Endometrial microvascular endothelial cells (primary cell): ENCODE data around the gene AIDA. TPM values are rescaled to one million over a fixed set of nuclear protein-coding genes. Genes with fewer than 3 reads are reported as not detected.

ENCODE experiments used
- in situ Hi-C: cut with HindIII; loops from 2 replicates; pipeline ENCODE4 v1.10.0; 2017; ENCODE audit warnings: low sequenced_read_pairs, low pct_unique_long_range_greater_than_20kb; ENCODE audit errors: inconsistent ontology term
- total RNA-seq: library from RNA; depleted of rRNA; stranded (reverse); fragments of >200 nt; gene quantifications from one replicate; pipeline ENCODE4 v1.2.3, GENCODE V29; 2015; ENCODE audit errors: inconsistent ontology term

AIDA gene
- total RNA-seq, 1 donor from 2014 or later: 75.1 TPM

DNA sequence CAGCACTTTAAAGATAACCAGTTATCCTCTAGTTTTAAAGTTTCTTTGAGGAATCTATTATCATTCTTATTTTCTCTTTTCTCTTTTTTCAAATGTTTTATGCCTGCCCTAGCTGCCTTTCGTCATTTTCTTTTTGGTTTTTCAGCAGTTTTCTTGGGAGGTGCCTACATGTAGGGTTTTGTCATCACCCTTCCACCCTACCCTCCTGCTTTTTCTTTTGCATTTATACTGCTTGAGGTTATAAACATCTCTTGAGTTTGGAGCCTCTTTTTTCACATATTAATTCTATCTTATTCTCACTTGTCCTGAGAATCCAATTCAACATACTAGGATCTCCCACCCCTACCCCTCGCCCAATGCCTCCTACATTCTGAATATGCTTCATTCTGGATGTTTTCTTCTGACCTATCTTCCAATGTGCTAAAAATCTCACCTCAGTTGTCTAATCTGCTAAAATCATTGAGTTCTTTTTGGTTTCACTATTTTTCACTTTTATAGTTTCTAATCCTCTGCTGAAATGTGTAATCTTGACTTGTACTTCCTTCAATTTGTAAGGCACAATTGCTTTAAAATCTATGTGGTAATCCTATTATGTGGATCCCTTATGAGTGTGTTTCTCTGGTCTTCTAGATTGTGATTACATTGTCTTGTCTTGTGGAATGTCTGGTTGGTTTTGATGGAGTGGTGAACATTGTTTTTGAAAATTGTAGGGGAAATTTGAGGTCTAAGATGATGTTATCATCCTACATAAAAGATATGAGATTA, 55.7 kb downstream of the AIDA start:
- in situ Hi-C loops: no loop called here

DNA sequence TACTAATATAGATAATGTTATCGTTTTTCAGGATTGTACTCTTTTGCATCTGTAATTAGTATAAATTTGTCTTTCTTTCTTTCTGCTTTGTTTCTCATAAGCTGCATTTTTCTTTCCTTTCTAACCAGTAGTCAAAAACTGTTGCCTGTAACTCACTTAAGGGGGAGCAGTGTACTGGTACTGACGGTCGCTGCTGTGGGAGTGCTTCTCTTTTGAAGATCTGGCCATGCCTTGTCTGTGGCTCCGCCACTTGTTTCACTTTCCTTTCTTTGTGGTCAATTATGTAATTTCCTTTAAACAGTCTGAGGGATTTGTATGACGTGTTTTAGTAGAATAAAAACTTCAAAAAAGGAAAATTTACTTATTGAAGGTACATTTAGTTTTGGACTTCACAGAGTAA, 57.4 kb downstream of the AIDA start:
- in situ Hi-C loops: no loop called here

GRCh38 chr1:222653178-222653827, 59.0 kb downstream of the AIDA start:
- in situ Hi-C loops: no loop called here

GRCh38 chr1:222652676-222653075, 59.6 kb downstream of the AIDA start:
- in situ Hi-C loops: no loop called here

DNA sequence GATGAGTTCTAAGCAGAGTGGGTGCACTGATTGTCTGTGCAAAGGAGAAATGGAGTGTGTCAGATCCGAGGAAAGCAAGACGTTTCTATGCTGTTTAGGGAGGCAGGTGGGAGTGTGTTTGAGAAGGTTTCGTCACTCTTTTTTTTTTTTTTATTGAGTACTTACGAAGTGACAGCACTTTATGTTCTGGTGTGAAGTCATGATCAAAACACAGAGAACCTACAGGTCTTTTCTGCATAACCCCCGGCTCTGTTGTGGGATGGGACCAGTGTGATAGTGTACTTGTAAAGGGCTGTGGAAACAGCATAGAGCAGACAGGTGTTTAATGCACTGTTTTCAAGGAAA, 67.7 kb downstream of the AIDA start:
- in situ Hi-C loops: no loop called here

DNA sequence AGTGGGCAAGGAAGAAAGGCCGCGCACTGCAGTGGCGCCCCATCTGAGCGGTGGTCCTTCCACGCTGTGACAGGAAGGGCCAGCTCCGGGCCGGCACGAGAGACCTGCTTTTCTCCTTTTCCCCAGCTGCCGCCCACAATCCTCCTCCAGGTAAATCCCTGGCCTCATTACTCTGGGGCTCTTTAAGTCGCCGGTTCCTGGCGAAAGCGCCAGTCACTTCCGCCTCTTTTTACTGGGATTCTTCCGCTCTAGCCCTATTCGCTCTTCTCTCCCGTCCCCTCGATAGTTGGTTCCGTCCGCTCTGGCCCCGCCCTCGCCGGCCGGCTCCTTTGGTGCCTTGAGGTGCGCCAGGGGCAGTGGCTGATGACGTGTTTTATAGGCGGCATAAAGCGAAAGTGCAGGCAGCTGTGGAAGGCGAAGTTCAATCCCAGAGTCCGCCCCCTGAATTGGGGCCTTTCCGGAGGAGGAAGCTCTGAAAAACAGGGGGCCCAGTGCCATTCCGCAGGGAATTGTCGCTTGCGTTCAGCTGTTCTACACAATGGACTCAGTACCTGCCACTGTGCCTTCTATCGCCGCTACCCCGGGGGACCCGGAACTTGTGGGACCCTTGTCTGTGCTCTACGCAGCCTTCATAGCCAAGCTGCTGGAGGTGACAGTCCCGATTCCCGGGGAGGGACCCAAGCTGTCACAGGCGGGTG, 68.2 kb downstream of the AIDA start:
- in situ Hi-C loops: no loop called here

DNA sequence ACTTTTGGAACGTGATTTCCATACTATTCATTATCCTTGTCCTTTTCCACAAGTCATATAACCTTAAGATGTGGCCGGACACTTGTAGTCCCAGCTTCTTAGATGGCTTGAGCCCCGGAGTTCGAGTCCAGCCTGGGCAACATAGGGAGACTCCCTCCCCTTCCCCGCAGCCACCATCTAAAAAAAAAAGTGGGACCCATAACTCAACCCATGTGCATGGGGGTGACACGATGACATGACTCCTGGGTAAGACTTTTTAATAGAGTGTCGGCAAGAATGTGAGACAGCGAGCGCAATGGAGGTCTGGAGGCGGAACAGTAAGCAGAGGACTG, 68.7 kb downstream of the AIDA start:
- in situ Hi-C loops: no loop called here

DNA sequence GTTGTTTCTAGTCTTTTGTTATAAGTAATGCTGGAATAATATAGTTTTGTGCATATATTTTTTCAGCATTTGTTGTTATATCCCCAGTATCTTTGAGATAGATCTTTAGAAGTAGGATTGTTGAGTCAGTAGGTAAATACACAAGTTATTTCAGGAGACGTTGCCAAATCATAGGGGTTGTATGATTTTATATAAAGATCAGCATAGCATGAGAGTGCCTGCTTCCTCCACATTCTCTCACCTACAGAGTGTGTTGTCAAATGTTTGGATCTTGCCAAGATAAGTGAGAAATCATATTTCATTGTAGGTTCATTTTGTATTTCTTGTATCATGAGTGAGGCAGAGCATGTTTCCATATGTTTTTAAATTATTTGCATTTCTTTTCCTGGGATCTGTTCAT, 69.8 kb downstream of the AIDA start:
- in situ Hi-C loops: no loop called here

DNA sequence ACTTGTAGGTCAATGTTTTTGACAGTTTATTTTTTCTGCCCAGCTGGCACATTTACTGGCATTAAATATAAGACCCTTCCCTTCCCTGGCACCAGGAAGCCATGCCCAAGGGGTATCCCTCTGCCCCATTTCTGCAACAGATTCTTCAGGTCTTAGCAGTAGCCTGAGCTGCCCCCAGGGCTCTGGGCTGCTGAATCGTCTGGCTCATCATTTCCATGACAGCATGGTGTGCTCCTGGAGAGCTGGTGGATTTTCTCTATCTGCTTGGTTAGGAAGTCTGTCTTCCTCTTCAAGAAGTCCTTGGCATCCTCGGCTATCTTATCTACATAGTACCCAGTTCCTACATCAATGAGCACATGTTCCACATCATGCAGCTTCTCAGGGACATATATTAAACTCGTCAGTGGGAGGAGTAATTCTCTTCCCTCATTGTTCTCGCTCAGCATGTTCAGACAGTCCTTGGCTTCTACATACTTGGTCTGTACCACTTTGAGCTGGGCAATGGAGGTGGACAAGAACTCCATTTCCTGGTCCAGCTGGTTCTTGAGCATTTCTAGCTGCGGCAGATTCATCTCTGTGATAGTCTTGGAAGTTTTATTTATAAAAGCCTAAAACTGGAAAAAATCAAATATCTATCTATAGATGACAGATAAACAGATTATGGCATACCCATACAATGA, 70.9 kb downstream of the AIDA start:
- in situ Hi-C loops: no loop called here

DNA sequence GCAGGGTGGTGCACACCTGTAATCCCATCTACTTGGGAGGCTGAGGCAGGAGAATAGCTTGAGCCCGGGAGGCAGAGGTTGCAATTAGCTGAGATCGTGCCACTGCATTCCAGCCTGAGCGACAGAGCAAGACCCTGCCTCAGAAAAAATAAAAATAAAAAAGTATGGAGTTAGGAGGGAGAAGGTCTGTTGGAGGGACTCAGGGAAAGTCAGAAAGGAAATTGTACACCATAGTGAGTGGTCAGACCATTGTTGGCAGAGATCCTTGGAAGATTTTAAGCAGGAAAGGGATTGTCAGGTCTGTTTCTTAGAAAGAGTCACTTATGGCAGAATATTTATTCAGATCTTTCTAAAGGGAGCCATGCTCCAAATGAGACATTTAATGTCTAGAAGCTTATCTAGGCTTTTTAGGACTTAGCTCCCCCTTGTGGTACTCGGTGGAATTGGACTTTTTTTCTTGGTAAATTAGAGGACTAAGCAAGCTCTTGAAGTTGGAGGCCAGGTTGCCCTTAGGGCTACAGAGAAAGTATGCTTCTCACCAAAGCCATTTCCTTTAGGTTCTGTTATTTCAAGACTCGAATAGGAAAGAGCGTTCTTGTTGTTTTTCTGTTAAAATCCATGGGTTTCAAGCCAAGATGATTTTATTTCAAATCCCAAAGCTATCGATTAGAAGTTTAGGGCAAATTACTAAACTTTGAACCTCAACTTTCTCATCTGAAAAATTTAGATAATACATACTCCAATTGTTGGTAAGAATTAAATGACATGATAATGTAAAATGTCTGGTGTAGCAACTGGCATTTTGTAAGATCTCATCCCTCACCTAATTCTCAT, 77.9 kb downstream of the AIDA start:
- in situ Hi-C loops: no loop called here

- in situ Hi-C loops: no loop called here
Measured at GRCh38 chr1:222632749-222633148, 79.5 kb downstream of the AIDA start.

DNA sequence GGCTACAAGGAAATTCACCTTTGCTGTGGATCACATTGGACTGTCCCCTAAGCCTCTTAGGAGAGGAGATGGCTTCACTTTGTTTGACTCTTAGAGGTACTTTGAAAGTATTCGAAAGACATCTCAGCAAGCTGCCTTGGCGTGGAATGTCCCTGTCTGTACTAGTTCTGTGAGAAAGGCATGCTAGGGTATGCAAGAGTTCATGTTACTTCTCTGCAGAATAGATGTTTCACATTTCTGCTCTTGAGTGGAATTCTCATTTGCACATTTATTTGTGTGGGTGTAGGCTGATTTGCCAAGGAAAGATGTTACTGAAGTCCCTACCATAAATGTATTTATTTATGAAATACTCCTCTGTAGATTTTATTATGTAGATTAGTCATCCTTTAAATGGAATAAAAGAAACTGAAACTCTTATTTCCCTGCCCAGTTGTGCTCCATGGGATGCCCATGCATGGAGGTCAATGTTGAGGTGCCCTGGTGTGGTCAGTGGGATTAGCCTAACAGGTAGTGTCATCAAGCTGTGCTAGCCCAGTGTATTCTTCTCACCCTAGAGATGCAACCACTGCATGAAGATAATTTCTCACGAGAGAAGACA, 80.6 kb downstream of the AIDA start:
- in situ Hi-C loops: no loop called here

DNA sequence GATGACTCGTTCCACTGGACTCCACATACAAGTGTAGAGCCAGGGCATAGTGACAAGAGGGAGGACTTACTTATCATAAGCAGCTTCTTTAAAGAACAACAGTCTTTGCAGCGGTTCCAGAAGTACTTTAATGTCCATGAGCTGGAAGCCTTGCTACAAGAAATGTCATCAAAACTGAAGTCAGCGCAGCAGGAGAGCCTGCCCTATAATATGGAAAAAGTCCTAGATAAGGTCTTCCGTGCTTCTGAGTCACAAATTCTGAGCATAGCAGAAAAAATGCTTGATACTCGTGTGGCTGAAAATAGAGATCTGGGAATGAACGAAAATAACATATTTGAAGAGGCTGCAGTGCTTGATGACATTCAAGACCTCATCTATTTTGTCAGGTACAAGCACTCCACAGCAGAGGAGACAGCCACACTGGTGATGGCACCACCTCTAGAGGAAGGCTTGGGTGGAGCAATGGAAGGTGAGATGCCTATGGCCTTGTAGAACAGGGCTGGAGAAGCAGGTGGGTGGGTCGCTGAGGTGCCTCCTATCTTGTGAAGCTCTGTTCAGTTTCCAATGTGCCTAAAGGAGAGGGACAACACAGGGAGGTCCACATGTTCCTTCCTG, 82.3 kb downstream of the AIDA start:
- in situ Hi-C loops: no loop called here

DNA sequence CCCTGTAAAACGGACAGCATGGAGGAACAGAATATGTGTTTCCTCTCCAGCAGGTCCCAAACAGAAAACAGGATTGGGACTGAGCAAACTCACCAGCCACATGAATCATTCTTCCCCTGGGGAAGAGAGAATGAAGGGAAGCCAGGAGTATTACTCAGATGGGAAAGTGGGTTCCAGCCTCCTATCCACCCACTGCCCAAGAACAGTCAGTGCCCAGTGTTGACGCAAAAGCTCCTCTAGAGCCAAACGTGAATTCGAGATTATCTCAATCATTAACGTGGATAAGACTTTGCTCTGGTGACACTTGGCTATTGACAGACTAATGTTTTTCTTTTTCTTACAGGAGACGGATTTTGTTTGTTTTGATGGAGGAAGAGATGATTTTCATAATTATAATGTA, 85.1 kb downstream of the AIDA start:
- in situ Hi-C loops: no loop called here

- in situ Hi-C loops: no loop called here
Measured at GRCh38 chr1:222624214-222624613, 88.1 kb downstream of the AIDA start.

- in situ Hi-C loops: no loop called here
Measured at GRCh38 chr1:222623458-222623857, 88.8 kb downstream of the AIDA start.

DNA sequence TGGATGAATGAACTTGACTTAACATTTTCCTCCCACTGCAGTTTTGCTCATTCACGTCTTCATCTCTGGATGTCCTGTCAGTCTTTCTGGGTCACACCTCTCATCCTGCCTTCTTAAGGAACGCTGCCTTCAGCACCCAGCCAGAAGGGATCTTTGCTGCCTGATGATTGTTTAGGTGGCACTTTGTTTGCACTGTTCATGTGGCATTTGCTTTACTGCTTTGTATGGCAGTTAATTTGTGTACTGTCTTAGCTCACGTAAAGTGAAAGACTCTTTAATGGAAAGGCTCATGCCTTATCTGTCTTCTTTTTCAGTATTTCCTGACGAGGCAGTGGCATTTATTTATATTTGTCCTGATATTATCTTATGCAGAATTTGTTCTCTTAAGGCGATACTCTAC, 89.5 kb downstream of the AIDA start:
- in situ Hi-C loops: no loop called here

DNA sequence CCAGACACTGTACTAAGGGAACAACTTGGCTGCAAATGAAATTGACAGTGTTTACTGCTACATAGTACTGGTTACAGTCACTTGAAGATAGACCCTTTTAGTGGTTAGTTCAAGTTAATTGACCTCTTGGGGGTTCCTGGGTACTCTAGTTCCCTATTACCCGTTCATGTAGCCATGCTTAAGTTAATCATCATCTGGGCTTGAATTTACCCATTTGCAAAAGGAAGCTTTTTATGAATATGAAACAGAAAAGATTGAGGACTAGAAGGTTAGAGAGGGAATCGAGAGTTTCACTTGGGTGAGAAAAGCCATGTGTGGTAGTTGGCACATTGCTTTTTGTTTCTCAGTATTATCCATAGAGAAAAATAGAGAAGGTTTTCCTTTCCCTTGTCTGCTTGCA, 91.7 kb downstream of the AIDA start:
- in situ Hi-C loops: no loop called here
